H1 (cell line): ENCODE data around the gene HDAC10. TPM values are rescaled to one million over a fixed set of nuclear protein-coding genes. Genes with fewer than 3 reads are reported as not detected.

ENCODE experiments used
- CTCF ChIA-PET: fragments of 300-600 bp; sonication (Branson Sonifier 250); formaldehyde crosslinking; loops from one replicate; lab custom pipeline; 2021; ENCODE audit not compliant: partially characterized antibody; lab: Charles Lee
- POLR2A ChIA-PET: fragments of 300-600 bp; sonication (Branson Sonifier 250); formaldehyde crosslinking; loops from one replicate; lab custom pipeline; 2021; ENCODE audit warnings: inconsistent platforms; ENCODE audit not compliant: partially characterized antibody; lab: Charles Lee
- DNase-seq, 2 experiments: peaks; one replicate each; pipeline versions ENCODE4 v3.0.0 to v3.0.0-alpha.2; 2010 to 2022; ENCODE audit warnings: low spot score in 2 of 2, low read depth in 1 of 2, mixed read lengths in 1 of 2
- FAIRE-seq: peaks from 2 replicates; lab custom pipeline; 2011; peaks lifted over from hg19 to GRCh38; lab: Jason Lieb, UNC
- H2AFZ ChIP-seq: 2 replicates; pipeline ENCODE4 v1.8.1; 2012; ENCODE audit warnings: low read length, inconsistent platforms
- H2AK5ac ChIP-seq: 2 replicates; pipeline ENCODE4 v1.6.1; 2013; ENCODE audit warnings: low read depth, low read length
- H2BK120ac ChIP-seq: replicated peaks from 2 replicates; pipeline ENCODE3; 2013; ENCODE audit warnings: low read depth, low read length, inconsistent platforms
- H2BK12ac ChIP-seq: 2 replicates; pipeline ENCODE4 v1.6.1; 2013; ENCODE audit warnings: low read depth, low read length
- H2BK15ac ChIP-seq: 2 replicates; pipeline ENCODE4 v1.6.1; 2013; ENCODE audit warnings: low read length
- H2BK20ac ChIP-seq: 2 replicates; pipeline ENCODE4 v1.6.1; 2013; ENCODE audit warnings: low read length
- H2BK5ac ChIP-seq: 2 replicates; pipeline ENCODE4 v1.6.1; 2013; ENCODE audit warnings: low read depth, low read length
- H3K14ac ChIP-seq: 2 replicates; pipeline ENCODE4 v1.6.1; 2013; ENCODE audit warnings: inconsistent platforms; ENCODE audit not compliant: insufficient read length
- H3K18ac ChIP-seq: 2 replicates; pipeline ENCODE4 v1.6.1; 2013; ENCODE audit warnings: low read length; ENCODE audit errors: extremely low read depth
- H3K23ac ChIP-seq: 2 replicates; pipeline ENCODE4 v1.6.1; 2013; ENCODE audit warnings: inconsistent platforms; ENCODE audit not compliant: insufficient read length
- H3K23me2 ChIP-seq: 2 replicates; pipeline ENCODE4 v1.6.1; 2013; ENCODE audit warnings: low read depth, low read length
- H3K27ac ChIP-seq: 2 replicates; pipeline ENCODE4 v1.6.1; 2011; ENCODE audit warnings: low read depth, low read length, inconsistent platforms
- H3K27me3 ChIP-seq, 4 experiments: replicated peaks in 1 of 4; 1 replicate in 1 of 4; 2 replicates in 3 of 4; pipeline versions ENCODE4 v1.6.1 to v1.8.1; 2011 to 2013; ENCODE audit warnings: low read length in 3 of 4, mild to moderate bottlenecking in 3 of 4, inconsistent platforms in 2 of 4, mixed read lengths in 2 of 4, moderate library complexity in 1 of 4; ENCODE audit not compliant: control insufficient read depth in 3 of 4, insufficient read depth in 3 of 4; ENCODE audit errors: extremely low read depth in 1 of 4
- H3K36me3 ChIP-seq, 4 experiments: 2 replicates each; pipeline versions ENCODE4 v1.6.1 to v1.8.1; 2011 to 2013; ENCODE audit warnings: mild to moderate bottlenecking in 4 of 4, low read length in 3 of 4, moderate library complexity in 2 of 4, control low read depth in 1 of 4, inconsistent platforms in 1 of 4; ENCODE audit not compliant: insufficient read depth in 4 of 4, control insufficient read depth in 2 of 4
- H3K4ac ChIP-seq: replicated peaks from 2 replicates; pipeline ENCODE3; 2013; ENCODE audit warnings: low read length, low read depth, mixed read lengths, inconsistent platforms; ENCODE audit not compliant: insufficient read length
- H3K4me1 ChIP-seq, 4 experiments: replicated peaks in 1 of 4; 1 replicate in 1 of 4; 2 replicates in 3 of 4; pipeline versions ENCODE4 v1.6.1 to v1.8.1; 2011 to 2013; ENCODE audit warnings: low read length in 3 of 4, inconsistent platforms in 2 of 4, mixed read lengths in 1 of 4; ENCODE audit not compliant: insufficient read depth in 4 of 4, control insufficient read depth in 3 of 4
- H3K4me2 ChIP-seq, 2 experiments: 2 replicates each; pipeline versions ENCODE4 v1.6.1 to v1.8.1; 2011 to 2013; ENCODE audit warnings: low read depth in 2 of 2, low read length in 2 of 2, control low read depth in 1 of 2, inconsistent platforms in 1 of 2, mild to moderate bottlenecking in 1 of 2; ENCODE audit not compliant: insufficient read depth in 1 of 2
- H3K4me3 ChIP-seq, 4 experiments: fragments of 200-600, 300-600 bp in 1 of 4; sonication (generic), shearing (Covaris generic), sonication (Bioruptor Twin) in 1 of 4; 2 replicates each; pipeline versions ENCODE4 v1.5.1 to v1.8.1; 2011 to 2016; ENCODE audit warnings: low read length in 4 of 4, low read depth in 3 of 4, control low read depth in 2 of 4, inconsistent platforms in 2 of 4, mild to moderate bottlenecking in 2 of 4, mixed read lengths in 1 of 4, moderate library complexity in 1 of 4; ENCODE audit not compliant: insufficient read depth in 2 of 4; ENCODE audit errors: extremely low read depth in 1 of 4
- H3K56ac ChIP-seq: replicated peaks from 2 replicates; pipeline ENCODE3; 2013; ENCODE audit warnings: low read depth, mild to moderate bottlenecking, mixed read lengths, low read length, inconsistent platforms; ENCODE audit not compliant: insufficient read length
- H3K79me1 ChIP-seq: 2 replicates; pipeline ENCODE4 v1.6.1; 2013; ENCODE audit warnings: low read depth, low read length, control low read depth
- H3K79me2 ChIP-seq, 2 experiments: 2 replicates each; pipeline versions ENCODE4 v1.6.1 to v1.8.1; 2012 to 2013; ENCODE audit warnings: low read length in 2 of 2, mild to moderate bottlenecking in 2 of 2, inconsistent platforms in 1 of 2; ENCODE audit not compliant: insufficient read depth in 2 of 2, control insufficient read depth in 1 of 2
- H3K9ac ChIP-seq, 4 experiments: replicated peaks in 1 of 4; 1 replicate in 1 of 4; 2 replicates in 3 of 4; pipeline versions ENCODE4 v1.6.1 to v1.8.1; 2011 to 2013; ENCODE audit warnings: low read depth in 3 of 4, low read length in 3 of 4, control low read depth in 2 of 4, mild to moderate bottlenecking in 2 of 4, moderate library complexity in 2 of 4, inconsistent platforms in 1 of 4; ENCODE audit errors: extremely low read depth in 1 of 4
- H3K9me3 ChIP-seq, 2 experiments: 2 replicates each; pipeline versions ENCODE4 v1.6.1 to v1.8.1; 2012 to 2013; ENCODE audit warnings: mild to moderate bottlenecking in 2 of 2, moderate library complexity in 2 of 2, control low read depth in 1 of 2, inconsistent platforms in 1 of 2, low read depth in 1 of 2, low read length in 1 of 2, mixed read lengths in 1 of 2; ENCODE audit not compliant: insufficient read depth in 2 of 2
- H4K20me1 ChIP-seq, 2 experiments: replicated peaks in 1 of 2; 2 replicates each; pipeline versions ENCODE3 to v1.8.1; 2011 to 2013; ENCODE audit warnings: inconsistent platforms in 2 of 2, low read length in 2 of 2, mild to moderate bottlenecking in 1 of 2; ENCODE audit not compliant: insufficient read depth in 2 of 2, control insufficient read depth in 1 of 2
- H4K5ac ChIP-seq: 2 replicates; pipeline ENCODE4 v1.6.1; 2013; ENCODE audit warnings: low read length, low read depth, mixed read lengths, inconsistent platforms; ENCODE audit not compliant: insufficient read length
- H4K8ac ChIP-seq: 2 replicates; pipeline ENCODE4 v1.8.0; 2013; ENCODE audit warnings: mild to moderate bottlenecking, moderate library complexity, low read length, inconsistent platforms; ENCODE audit not compliant: insufficient read depth; ENCODE audit errors: extremely low read depth
- H4K91ac ChIP-seq: replicated peaks from 2 replicates; pipeline ENCODE3; 2013; ENCODE audit warnings: low read length, mixed read lengths, inconsistent platforms; ENCODE audit not compliant: insufficient read length
- ASH2L ChIP-seq: fragments of 200-600, 300-600 bp; sonication (generic); IDR thresholded peaks from one replicate; pipeline ENCODE4 v1.7.1; 2017; ENCODE audit warnings: low read length
- BACH1 ChIP-seq: IDR thresholded peaks from 2 replicates; pipeline ENCODE4 v1.6.1; 2012; ENCODE audit warnings: low read length, improper control_type of control experiment
- BCL11A ChIP-seq, 2 experiments: IDR thresholded peaks; one replicate each; pipeline ENCODE4 v1.6.1; 2011; ENCODE audit warnings: low read depth in 2 of 2, low read length in 2 of 2, mild to moderate bottlenecking in 2 of 2
- BRCA1 ChIP-seq: IDR thresholded peaks from 2 replicates; pipeline ENCODE4 v1.6.1; 2012; ENCODE audit warnings: low read depth, low read length, improper control_type of control experiment
- CEBPB ChIP-seq: IDR thresholded peaks from 2 replicates; pipeline ENCODE4 v1.6.1; 2012; ENCODE audit warnings: low read depth, low read length
- CHD1 ChIP-seq: IDR thresholded peaks from 2 replicates; pipeline ENCODE4 v1.6.1; 2012; ENCODE audit warnings: low read depth, low read length, improper control_type of control experiment
- CHD2 ChIP-seq: IDR thresholded peaks from 2 replicates; pipeline ENCODE4 v1.6.1; 2012; ENCODE audit warnings: low read length, improper control_type of control experiment
- EGR1 ChIP-seq: IDR thresholded peaks from 2 replicates; pipeline ENCODE4 v1.6.1; 2011; ENCODE audit warnings: low read depth, low read length, borderline replicate concordance
- HDAC6 ChIP-seq: IDR thresholded peaks from one replicate; pipeline ENCODE4 v1.7.1; 2012; ENCODE audit warnings: low read depth, mild to moderate bottlenecking, inconsistent platforms, low read length, moderate library complexity
- MAFK ChIP-seq: IDR thresholded peaks from 2 replicates; pipeline ENCODE4 v1.6.1; 2012; ENCODE audit warnings: low read depth, mild to moderate bottlenecking, improper control_type of control experiment, low read length
- POLR2AphosphoS5 ChIP-seq: IDR thresholded peaks from 2 replicates; pipeline ENCODE4 v1.6.1; 2011; ENCODE audit warnings: low read depth, low read length
- RNF2 ChIP-seq: fragments of 200-900, 300-1000 bp; sonication (generic); IDR thresholded peaks from 2 replicates; pipeline ENCODE4 v1.7.1; 2016; ENCODE audit warnings: borderline replicate concordance, low read depth, mild to moderate bottlenecking, antibody characterized with exemption, low read length; ENCODE audit not compliant: poor library complexity, severe bottlenecking; ENCODE audit errors: missing control alignments
- SIX5 ChIP-seq: IDR thresholded peaks from 2 replicates; pipeline ENCODE4 v1.6.1; 2011; ENCODE audit warnings: mild to moderate bottlenecking, low read depth, low read length
- TAF7 ChIP-seq: optimal IDR thresholded peaks from 2 replicates; pipeline ENCODE3; 2011; ENCODE audit warnings: low read depth, mild to moderate bottlenecking, inconsistent platforms, low read length, moderate library complexity, borderline replicate concordance
- YY1 ChIP-seq: IDR thresholded peaks from 2 replicates; pipeline ENCODE4 v1.6.1; 2011; ENCODE audit warnings: low read depth, mild to moderate bottlenecking, low read length
- ZNF274 ChIP-seq: IDR thresholded peaks from 2 replicates; pipeline ENCODE4 v1.7.0; 2012; ENCODE audit warnings: low read length, borderline replicate concordance; ENCODE audit errors: extremely low read depth
- WGBS, 2 experiments: shearing (Covaris generic) in 1 of 2; methylation state at CpG; one replicate each; pipeline versions ENCODE4 v1.1.6 to v1.1.7; 2013 to 2015; ENCODE audit warnings: low lambda C conversion rate in 2 of 2, mixed read lengths in 2 of 2, inconsistent platforms in 1 of 2, low coverage in 1 of 2, missing lambda C conversion rate in 1 of 2; ENCODE audit not compliant: insufficient replicate concordance in 2 of 2, insufficient coverage in 1 of 2, insufficient read length in 1 of 2; ENCODE audit errors: extremely low coverage in 1 of 2, missing lambda C conversion rate in 1 of 2; 5-methylcytosine and 5-hydroxymethylcytosine counted together
- polyA plus RNA-seq, 7 experiments: library from polyadenylated mRNA; depleted of rRNA in 3 of 7; stranded (reverse) in 5 of 7; unstranded in 2 of 7; fragments of >200 nt in 5 of 7; fragments of 200-250 nt in 2 of 7; gene quantifications; 1 replicate in 5 of 7; 2 replicates in 1 of 7; 4 replicates in 1 of 7; pipeline versions ENCODE4 v1.2.1 to v1.2.3, GENCODE V29; 2011 to 2013; ENCODE audit warnings: missing spikeins in 2 of 7, mixed read lengths in 2 of 7
- total RNA-seq: library from RNA; stranded (reverse); fragmentation: NEBNext Ultra II Directional; extraction: Animal tissue kit (Norgen Biotek cat#: 25700); gene quantifications from 2 replicates; pipeline ENCODE4 v1.2.1, GENCODE V29; 2021

Gene HDAC10
- total and polyA plus RNA-seq, 2 of the 8 experiments (the other 6 are each of a cell fraction or from before 2014, with no cell fraction given), result 11.2 to 26.4 TPM

GRCh38 chr22:50222508-50222907 is 28.6 kb downstream of the HDAC10 start:
- Histone ChIP-seq H3K9me3 (no peaks in the 10 kb centered on the region; a peak in 1 of 4 replicates), H2BK5ac (no peak overlapping the region), H2BK120ac (no peak overlapping the region), H3K27me3 (no peaks in the 10 kb centered on the region), H4K20me1 (peaks cover 7 to 33% of the 10 kb centered on the region in 2 experiments), H4K91ac (no peak overlapping the region), H4K5ac (no peak overlapping the region), H3K79me1 (peaks cover 2% of the 10 kb centered on the region; the same call in 1 of the 2 replicates), H2BK12ac (no peak overlapping the region), H3K23me2 (no peaks in the 10 kb centered on the region), H3K23ac (no peak overlapping the region), H2AK5ac (no peak overlapping the region), H3K14ac (no peak overlapping the region), H3K79me2 (no peaks in the 10 kb centered on the region), H3K27ac (no peak overlapping the region), H3K36me3 (peaks cover 3 to 30% (median 18%) of the 10 kb centered on the region in 4 experiments), H2AFZ (no peak overlapping the region), H4K8ac (no peak overlapping the region), H3K4me2 (no peak overlapping the region), H2BK15ac (no peak overlapping the region), H2BK20ac (no peak overlapping the region), H3K9ac (no peak overlapping the region), H3K18ac (no peak overlapping the region), H3K56ac (no peak overlapping the region), H3K4me1 (peaks cover 0 to 11% (median 2%) of the 10 kb centered on the region in 4 experiments; a peak in 3 of 7 replicates), H3K4me3 (no peak overlapping the region), H3K4ac (no peak overlapping the region)
- ChIA-PET CTCF (interaction anchor here (0.6 to 9.2 kb wide), 4 partner anchors 18 to 245 kb away, joined by 3 to 77 read pairs (median 4); no protein-coding TSS in a partner anchor), POLR2A (no interaction called here)
- DNase-seq (no peak), FAIRE-seq (no peak)
- 92% methylated on average over 6 of the region's 8 CpGs; no CpG with 5 or more reads in 1 of the 2 experiments for WGBS, 2 experiments
- no peak for TF ChIP-seq CEBPB
- TF ChIP-seq RNF2, result no peak
- TF ChIP-seq TAF7, result no peak
- no peak for TF ChIP-seq POLR2AphosphoS5
- TF ChIP-seq MAFK, result no peak
- TF ChIP-seq ZNF274, result no peak
- TF ChIP-seq CHD1, result no peak
- TF ChIP-seq BACH1, result no peak
- TF ChIP-seq HDAC6, result no peak
- TF ChIP-seq CHD2, result no peak
- no peak for TF ChIP-seq BCL11A (IDR thresholded peaks at IDR 0.05; ENCODE audit: low read depth in 2 of 2, low read length in 2 of 2)
- TF ChIP-seq EGR1, result no peak
- TF ChIP-seq BRCA1, result no peak
- no peak for TF ChIP-seq ASH2L
- TF ChIP-seq SIX5, result no peak
- TF ChIP-seq YY1, result no peak
